NCI-H128 (cell line): ENCODE data around the gene ZNF717.
A peak's percentile ranks its signal among the peaks of the same experiment; 100 is the strongest.
"Not testable (repeated sequence)": the region's sequence is repeated elsewhere in the genome, so short reads cannot be mapped to it uniquely, and the experiment has no call there.

ENCODE experiments used
- DNase-seq: peaks from one replicate; lab custom pipeline; 2025; ENCODE audit not compliant: unreplicated experiment; lab: John Stamatoyannopoulos, UW

ZNF717 gene

DNA sequence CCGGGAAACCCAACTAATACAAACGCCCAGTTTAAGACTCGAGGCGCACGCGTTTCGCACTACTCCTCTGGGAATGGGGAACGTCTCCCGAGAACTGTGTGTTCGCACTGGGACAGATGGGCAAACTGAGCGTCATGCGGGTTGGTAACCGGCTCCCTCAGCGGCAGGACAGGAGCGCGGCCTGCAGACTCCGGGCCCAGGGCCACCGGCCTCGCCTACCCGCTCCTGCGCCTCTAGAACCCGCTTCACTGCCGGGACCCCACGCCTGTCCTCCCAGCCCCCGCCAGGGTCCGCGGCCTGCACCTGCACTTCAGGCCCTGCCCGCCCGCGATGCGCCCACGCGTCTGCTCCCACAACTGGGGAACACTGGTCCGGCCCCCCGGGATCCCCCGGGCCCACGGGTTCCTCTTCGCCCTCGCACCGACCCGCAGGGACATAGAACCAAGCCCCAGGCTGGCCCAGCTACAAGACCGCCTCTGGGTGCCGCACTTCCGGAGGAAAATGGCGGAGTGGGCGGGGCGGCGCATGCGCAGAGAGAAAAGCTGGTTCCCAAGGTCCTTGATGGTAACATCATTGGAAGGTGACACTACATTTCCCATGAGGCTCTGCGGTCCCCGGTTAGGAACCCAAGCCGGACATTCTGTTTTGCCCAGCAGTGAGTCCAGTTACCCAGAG is at the start of gene ZNF717:
Gene ZNF717 (minus strand): TSS at position 469 of the 675 bp plus-strand sequence. CDS start 2,187 bp downstream, outside the sequence.
- peak; percentile 58 for DNase-seq

GRCh38 chr3:75831076-75831475 is 45.7 kb upstream of the ZNF717 start:
- DNase-seq = not testable (repeated sequence)

DNA sequence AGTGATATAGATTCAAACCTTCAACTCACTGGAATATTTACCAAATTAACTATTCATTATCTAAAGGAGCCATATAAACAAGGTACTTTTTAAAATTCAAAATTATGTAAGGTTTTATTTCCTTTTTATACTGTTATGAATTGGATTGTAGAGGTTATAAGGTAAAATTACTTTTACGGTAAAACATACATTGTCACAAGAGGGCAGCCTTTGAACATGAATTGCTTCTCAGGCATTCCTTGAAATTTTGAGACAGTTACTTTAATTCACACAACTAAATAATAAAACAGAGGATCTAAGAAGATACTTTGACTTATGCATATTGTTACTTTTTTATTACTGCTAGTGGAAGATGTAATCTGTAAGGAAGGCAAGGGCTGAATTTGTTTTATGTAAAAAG is 32.7 kb upstream of the ZNF717 start:
- DNase-seq = not testable (repeated sequence)

- not testable (repeated sequence) for DNase-seq
Observed at GRCh38 chr3:75816287-75817180, 31.2 kb upstream of the ZNF717 start.

DNA sequence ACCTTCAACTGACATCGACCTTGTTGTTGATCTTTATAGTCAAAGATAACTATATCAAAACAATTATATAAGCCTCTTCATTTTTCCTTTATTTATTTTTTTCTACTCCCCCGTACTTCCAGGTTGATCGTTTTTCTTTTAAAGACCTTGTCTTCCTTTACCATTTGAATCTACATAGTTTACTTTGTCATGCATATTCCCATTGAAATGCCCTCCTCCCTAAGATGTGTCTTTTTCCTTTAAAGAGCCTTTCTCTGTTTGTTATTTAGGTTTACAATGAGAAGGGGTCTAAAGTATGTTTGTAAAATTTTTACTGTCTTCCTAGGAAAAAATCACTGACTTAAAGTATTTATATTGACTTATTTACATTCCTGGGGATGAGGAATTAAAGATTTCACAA is 29.4 kb upstream of the ZNF717 start:
- DNase-seq = no peak

- DNase-seq = no peak
Observed at GRCh38 chr3:75782506-75782905, 2.8 kb downstream of the ZNF717 start.

GRCh38 chr3:75781079-75781745 is 4.1 kb downstream of the ZNF717 start:
- no peak for DNase-seq

GRCh38 chr3:75777742-75778141 is 7.6 kb downstream of the ZNF717 start:
- not testable (repeated sequence) for DNase-seq

GRCh38 chr3:75771631-75772030 is 13.7 kb downstream of the ZNF717 start:
- not testable (repeated sequence) for DNase-seq

GRCh38 chr3:75768303-75769017 is 16.9 kb downstream of the ZNF717 start:
- no peak for DNase-seq

GRCh38 chr3:75737831-75738493 is 47.4 kb downstream of the ZNF717 start:
- no peak for DNase-seq

GRCh38 chr3:75727985-75728384 is 57.4 kb downstream of the ZNF717 start:
- DNase-seq = no peak

- no peak for DNase-seq
Observed at GRCh38 chr3:75692061-75692460, 93.3 kb downstream of the ZNF717 start.

- DNase-seq = no peak
Observed at GRCh38 chr3:75687323-75687722, 98.0 kb downstream of the ZNF717 start.
